RKO (cell line): ENCODE data around the gene SLC25A15.
"Not testable (repeated sequence)": the region's sequence is repeated elsewhere in the genome, so short reads cannot be mapped to it uniquely, and the experiment has no call there.

Source experiments
- DNase-seq: peaks from one replicate; pipeline ENCODE4 v3.0.0-alpha.2; 2016; ENCODE audit warnings: low spot score

Gene SLC25A15

DNA sequence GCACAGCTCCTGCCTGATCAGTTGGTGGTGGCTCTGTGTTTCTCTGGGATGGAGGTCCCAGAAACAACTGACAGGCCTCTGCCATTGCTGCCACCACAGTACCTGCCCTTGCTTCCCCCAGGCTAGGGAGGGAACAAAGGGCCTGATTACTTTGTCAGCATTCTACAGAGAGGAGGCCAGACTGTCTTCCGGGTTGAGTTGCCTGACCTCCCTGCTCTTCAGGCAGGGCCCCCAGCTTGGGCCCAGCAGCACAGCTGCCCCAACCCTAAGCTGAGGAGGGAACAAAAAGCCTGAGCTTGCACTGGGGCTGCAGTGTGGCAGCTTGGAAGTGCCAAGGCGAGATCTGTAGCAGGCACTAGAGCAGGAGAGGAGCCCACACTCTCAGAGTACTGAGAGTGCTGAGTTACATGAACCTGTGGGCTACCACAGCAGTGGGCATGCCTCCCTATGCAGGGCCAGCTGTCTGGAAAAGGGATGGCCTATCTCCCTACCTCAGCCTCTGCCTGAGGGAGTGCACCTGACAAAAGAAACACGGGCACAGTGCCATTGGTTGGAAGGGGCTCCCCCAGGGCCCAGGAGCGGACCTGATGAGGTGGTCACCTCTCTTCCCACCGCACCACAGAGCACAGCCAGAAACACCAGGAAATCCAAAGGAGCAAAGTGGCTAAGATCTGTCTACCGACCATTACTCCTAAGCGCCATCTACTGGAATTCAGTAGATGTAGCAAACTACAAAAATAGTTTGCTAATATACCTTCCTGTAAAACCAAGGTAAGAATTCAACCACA, 24.4 kb downstream of the SLC25A15 start:
- DNase-seq: peak; percentile 45

DNA sequence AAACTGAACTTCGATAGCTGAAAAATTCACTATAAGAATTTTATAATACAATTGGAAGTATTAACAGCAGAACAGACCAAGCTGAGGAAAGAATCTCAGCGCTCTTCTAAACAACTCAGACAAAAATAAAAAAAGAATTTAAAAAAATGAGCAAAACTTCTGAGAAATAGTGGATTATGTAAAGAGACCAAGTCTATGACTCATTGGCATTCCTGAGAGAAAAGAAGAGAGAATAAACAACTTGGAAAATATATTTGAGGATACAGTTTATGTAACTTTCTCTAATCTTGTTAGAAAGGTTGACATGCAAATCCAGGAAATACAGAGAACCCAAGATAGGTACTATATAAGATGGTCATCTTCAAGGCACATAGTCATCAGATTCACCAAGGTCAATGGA, 25.4 kb downstream of the SLC25A15 start:
- no peak for DNase-seq

DNA sequence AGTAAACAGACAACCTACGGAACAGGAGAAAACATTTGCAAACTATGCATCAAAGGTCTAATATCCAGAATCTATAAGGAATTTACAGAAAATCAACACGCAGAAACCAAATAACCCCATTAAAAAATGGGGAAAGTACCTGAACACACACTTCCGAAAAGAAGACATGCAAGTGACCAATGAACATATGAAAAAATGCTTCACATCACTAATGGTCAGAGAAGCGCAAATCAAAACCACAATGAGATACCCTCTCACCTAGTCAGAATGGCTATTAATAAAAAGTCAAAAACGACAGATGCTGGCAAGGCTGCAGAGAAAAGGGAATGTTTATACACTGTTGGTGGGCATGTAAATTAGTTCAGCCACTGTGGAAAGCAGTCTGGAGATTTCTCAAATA, 29.5 kb downstream of the SLC25A15 start:
- DNase-seq: no peak

DNA sequence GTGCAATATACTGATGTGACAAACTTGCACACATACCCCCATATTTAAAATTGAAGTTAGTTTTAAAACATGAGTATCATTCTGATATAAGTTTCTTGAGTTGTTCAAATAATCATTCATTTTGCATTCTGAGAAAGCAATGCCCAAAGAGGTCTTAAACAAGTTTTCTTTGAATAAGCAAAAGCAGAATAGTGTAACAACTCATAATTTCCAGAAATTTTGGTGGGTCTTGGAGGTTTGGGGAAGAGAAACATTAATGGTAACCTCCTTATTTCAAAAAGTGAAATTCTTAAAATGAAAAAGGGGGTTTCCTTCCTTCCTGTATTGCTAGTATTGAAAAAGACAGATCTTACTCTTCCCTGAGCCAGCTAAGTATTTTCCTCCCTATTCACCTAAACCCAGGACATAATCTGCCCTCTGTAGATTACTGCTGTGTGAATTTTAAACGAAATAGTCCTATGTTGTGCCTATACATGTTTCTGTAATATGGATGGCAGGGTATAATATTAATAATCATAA, 30.4 kb downstream of the SLC25A15 start:
- no peak for DNase-seq

DNA sequence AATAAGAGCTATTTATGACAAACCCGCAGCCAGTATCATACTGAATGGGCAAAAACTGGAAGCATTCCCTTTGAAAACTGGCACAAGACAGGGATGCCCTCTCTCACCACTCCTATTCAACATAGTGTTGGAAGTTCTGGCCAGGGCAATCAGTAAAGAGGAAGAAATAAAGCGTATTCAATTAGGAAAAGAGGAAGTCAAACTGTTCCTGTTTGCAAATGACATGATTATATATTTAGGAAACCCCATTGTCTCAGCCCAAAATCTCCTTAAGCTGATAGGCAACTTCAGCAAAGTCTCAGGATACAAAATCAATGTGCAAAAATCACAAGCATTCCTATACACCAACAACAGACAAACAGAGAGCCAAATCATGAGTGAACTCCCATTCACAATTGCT, 50.3 kb downstream of the SLC25A15 start:
- DNase-seq: not testable (repeated sequence)

DNA sequence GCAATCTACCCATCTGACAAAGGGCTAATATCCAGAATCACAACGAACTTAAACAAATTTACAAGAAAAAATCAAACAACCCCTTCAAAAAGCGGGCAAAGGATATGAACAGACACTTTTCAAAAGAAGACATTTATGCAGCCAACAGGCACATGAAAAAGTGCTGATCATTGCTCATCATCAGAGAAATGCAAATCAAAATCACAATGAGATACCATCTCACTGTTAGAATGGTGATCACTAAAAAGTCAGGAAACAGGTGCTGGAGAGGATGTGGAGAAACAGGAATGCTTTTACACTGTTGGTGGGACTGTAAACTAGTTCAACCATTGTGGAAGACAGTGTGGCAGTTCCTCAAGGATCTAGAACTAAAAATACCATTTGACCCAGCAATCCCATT, 51.5 kb downstream of the SLC25A15 start:
- DNase-seq: not testable (repeated sequence)
